Spinal cord (tissue), 10 donors: ENCODE measurements around the gene AKR1D1. TPM values are rescaled to one million over a fixed set of nuclear protein-coding genes. Genes with fewer than 3 reads are reported as not detected.
A peak's percentile ranks its signal among the peaks of the same experiment; 100 is the strongest.
"Not testable (repeated sequence)": the region's sequence is repeated elsewhere in the genome, so short reads cannot be mapped to it uniquely, and the experiment has no call there.

ENCODE experiments used
- DNase-seq, 6 donors: peaks; one replicate each; pipeline versions ENCODE4 v3.0.0 to v3.0.0-alpha.2; 2013 to 2015; ENCODE audit warnings: low spot score in 6 of 6, low read depth in 4 of 6
- H3K27ac ChIP-seq: one replicate; pipeline ENCODE4 v1.5.1; 2013; ENCODE audit warnings: low read depth, low read length, control low read depth
- H3K27me3 ChIP-seq: one replicate; pipeline ENCODE4 v1.6.1; 2013; ENCODE audit warnings: low read length; ENCODE audit not compliant: control insufficient read depth, insufficient read depth
- H3K36me3 ChIP-seq: one replicate; pipeline ENCODE4 v1.6.1; 2013; ENCODE audit warnings: low read length; ENCODE audit not compliant: control insufficient read depth, insufficient read depth
- H3K4me1 ChIP-seq: one replicate; pipeline ENCODE4 v1.6.1; 2013; ENCODE audit warnings: low read length; ENCODE audit not compliant: control insufficient read depth, insufficient read depth
- H3K4me3 ChIP-seq: one replicate; pipeline ENCODE4 v1.5.1; 2013; ENCODE audit warnings: low read depth, low read length, control low read depth
- H3K9me3 ChIP-seq: one replicate; pipeline ENCODE4 v1.6.1; 2013; ENCODE audit warnings: low read length; ENCODE audit not compliant: control insufficient read depth, insufficient read depth
- WGBS: methylation state at CpG from one replicate; pipeline ENCODE4 v1.1.5; 2013; ENCODE audit warnings: missing lambda C conversion rate; ENCODE audit not compliant: insufficient coverage; 5-methylcytosine and 5-hydroxymethylcytosine counted together
- polyA plus RNA-seq, 2 donors: library from polyadenylated mRNA; unstranded; fragments of 120-200 nt; gene quantifications; one replicate each; pipeline ENCODE4 v1.2.1, GENCODE V29; 2013; ENCODE audit not compliant: insufficient read length in 2 of 2
- total RNA-seq, 2 donors: library from RNA; depleted of rRNA in 1 of 2; stranded (reverse); fragments of 120-200 nt in 1 of 2; fragments of >200 nt in 1 of 2; gene quantifications; one replicate each; pipeline versions ENCODE4 v1.2.3 to v1.2.4, GENCODE V29; 2013 to 2014
- donor health status: healthy.

Gene AKR1D1
- total and polyA plus RNA-seq, 4 donors, result 0.18 TPM; not detected in 3

GRCh38 chr7:138083859-138084258 is 7.6 kb downstream of the AKR1D1 start:
- no peaks in the 10 kb centered on the region for H3K4me1 ChIP-seq
- no peak overlapping the region for H3K4me3 ChIP-seq
- H3K36me3 ChIP-seq, result no peaks in the 10 kb centered on the region
- no peaks in the 10 kb centered on the region for H3K9me3 ChIP-seq
- H3K27me3 ChIP-seq, result no peaks in the 10 kb centered on the region
- no CpG with 5 or more reads among the region's 3 CpGs for WGBS
- DNase-seq, result no peak
- H3K27ac ChIP-seq, result no peak overlapping the region

GRCh38 chr7:138086563-138087270 is 10.5 kb downstream of the AKR1D1 start:
- no peak overlapping the region for H3K27ac ChIP-seq
- WGBS, result no CpG with 5 or more reads among the region's 5 CpGs

GRCh38 chr7:138089080-138089901 is 13.0 kb downstream of the AKR1D1 start:
- H3K9me3 ChIP-seq, result no peaks in the 10 kb centered on the region
- no peak overlapping the region for H3K4me3 ChIP-seq
- DNase-seq, result no peak
- H3K4me1 ChIP-seq, result no peaks in the 10 kb centered on the region
- WGBS, result 92% methylated on average over 3 of the region's 9 CpGs
- H3K27me3 ChIP-seq, result no peaks in the 10 kb centered on the region
- no peak overlapping the region for H3K27ac ChIP-seq
- no peaks in the 10 kb centered on the region for H3K36me3 ChIP-seq

More at GRCh38 chr7:138086563-138087270, 10.5 kb downstream of the AKR1D1 start:
- peak in 1 of 6 donors; percentile 8 for DNase-seq
- H3K4me3 ChIP-seq, result no peak overlapping the region
- no peaks in the 10 kb centered on the region for H3K27me3 ChIP-seq
- no peaks in the 10 kb centered on the region for H3K4me1 ChIP-seq
- no peaks in the 10 kb centered on the region for H3K36me3 ChIP-seq
- H3K9me3 ChIP-seq, result no peaks in the 10 kb centered on the region

GRCh38 chr7:138091032-138091431 is 14.8 kb downstream of the AKR1D1 start:
- H3K9me3 ChIP-seq, result no peaks in the 10 kb centered on the region
- H3K27ac ChIP-seq, result no peak overlapping the region
- H3K4me3 ChIP-seq, result no peak overlapping the region
- WGBS, result no CpG with 5 or more reads among the region's 3 CpGs
- no peaks in the 10 kb centered on the region for H3K4me1 ChIP-seq
- DNase-seq, result no peak
- no peaks in the 10 kb centered on the region for H3K36me3 ChIP-seq
- H3K27me3 ChIP-seq, result no peaks in the 10 kb centered on the region

- 100% methylated on average over 2 of the region's 2 CpGs for WGBS
- not testable (repeated sequence) for DNase-seq, H3K27ac ChIP-seq
Measured at GRCh38 chr7:138091840-138092239, 15.6 kb downstream of the AKR1D1 start.

GRCh38 chr7:138092486-138093028 is 16.3 kb downstream of the AKR1D1 start:
- 100% methylated on average over 1 of the region's 6 CpGs for WGBS
- DNase-seq, result no peak

More at GRCh38 chr7:138091840-138092239, 15.6 kb downstream of the AKR1D1 start:
- H3K36me3 ChIP-seq, H3K4me1 ChIP-seq, H3K27me3 ChIP-seq, H3K4me3 ChIP-seq, H3K9me3 ChIP-seq: not testable (repeated sequence)

GRCh38 chr7:138095972-138096935 is 20.0 kb downstream of the AKR1D1 start:
- WGBS, result 80% methylated on average over 4 of the region's 8 CpGs
- no peak for DNase-seq
- H3K27me3 ChIP-seq, result no peaks in the 10 kb centered on the region
- H3K4me3 ChIP-seq, result no peak overlapping the region
- no peaks in the 10 kb centered on the region for H3K36me3 ChIP-seq
- H3K9me3 ChIP-seq, result no peaks in the 10 kb centered on the region
- no peaks in the 10 kb centered on the region for H3K4me1 ChIP-seq
- H3K27ac ChIP-seq, result no peak overlapping the region

More at GRCh38 chr7:138092486-138093028, 16.3 kb downstream of the AKR1D1 start:
- no peak overlapping the region for H3K4me3 ChIP-seq
- H3K9me3 ChIP-seq, result no peaks in the 10 kb centered on the region
- no peak overlapping the region for H3K27ac ChIP-seq
- H3K27me3 ChIP-seq, result no peaks in the 10 kb centered on the region
- H3K36me3 ChIP-seq, result no peaks in the 10 kb centered on the region
- no peaks in the 10 kb centered on the region for H3K4me1 ChIP-seq

GRCh38 chr7:138097064-138097741 is 20.9 kb downstream of the AKR1D1 start:
- no peaks in the 10 kb centered on the region for H3K36me3 ChIP-seq
- no peaks in the 10 kb centered on the region for H3K27me3 ChIP-seq
- 100% methylated on average over 1 of the region's 3 CpGs for WGBS
- H3K27ac ChIP-seq, result no peak overlapping the region
- H3K4me1 ChIP-seq, result no peaks in the 10 kb centered on the region
- DNase-seq, result peak in 2 of 6 donors; percentile 7 to 37
- H3K9me3 ChIP-seq, result no peaks in the 10 kb centered on the region
- no peak overlapping the region for H3K4me3 ChIP-seq
